ENCODE results near the gene TPST2.

GRCh38 chr22:26522012-26522411, 67.9 kb downstream of the TPST2 start:
- TF ChIP-seq EZH2 (IDR thresholded peaks at IDR 0.05) (no peak), POLR2AphosphoS5 (IDR thresholded peaks at IDR 0.05; ENCODE audit: borderline replicate concordance, low read depth, low read length) (no peak), FOXP2 (optimal IDR thresholded peaks at IDR 0.05; ENCODE audit: control extremely low read depth, extremely low read length, insufficient read depth) (no peak)
